Measurements from ENCODE around the gene TUBA3D.
"Not testable (repeated sequence)": the region's sequence is repeated elsewhere in the genome, so short reads cannot be mapped to it uniquely, and the experiment has no call there.

The TUBA3D gene

DNA sequence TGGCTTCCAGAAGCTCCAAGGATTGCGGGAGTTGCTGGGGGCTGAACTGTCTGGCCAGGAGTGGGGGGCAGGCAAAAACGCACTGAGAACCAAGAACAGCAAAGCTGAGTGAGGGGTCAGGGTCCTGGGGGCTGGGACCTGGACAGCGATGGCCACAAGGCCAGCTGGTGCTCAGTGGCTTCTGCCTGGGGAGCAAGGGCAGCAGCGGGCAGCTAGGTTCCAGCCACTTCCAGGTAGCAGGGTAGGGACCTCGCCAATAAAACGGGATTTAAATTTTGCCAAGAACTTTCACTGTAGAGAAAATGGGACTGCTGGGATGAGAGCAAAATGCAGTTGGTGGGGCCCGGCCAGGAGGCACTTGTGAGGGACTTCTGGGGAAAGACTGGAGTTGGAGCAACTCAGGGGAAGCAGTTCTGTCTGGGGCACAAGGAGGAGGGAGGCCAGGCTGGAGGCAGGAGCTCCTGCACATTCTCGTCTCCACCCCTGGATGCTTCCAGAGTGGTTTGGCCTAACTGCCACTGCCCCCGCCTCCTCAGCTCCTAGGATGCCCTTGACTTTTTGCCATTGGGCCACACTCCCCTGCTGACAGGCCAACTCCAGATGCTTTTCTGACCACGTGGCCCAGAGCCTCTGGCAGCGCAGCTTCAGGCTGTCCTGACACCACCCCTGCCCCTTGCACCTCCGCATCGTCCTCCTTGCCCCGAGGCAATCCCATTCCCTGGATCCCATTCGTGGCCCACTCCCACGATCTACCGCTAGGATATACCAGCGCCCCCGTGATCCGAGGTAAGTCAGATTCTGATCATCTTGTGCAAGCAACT, 46.3 kb downstream of the TUBA3D start:
- H2AFZ ChIP-seq (ENCODE audit: low read depth, low read length) = no peak overlapping the region
- ATAC-seq (ENCODE audit: insufficient read depth, low read depth) (peak; percentile 21; the same call in 2 of the 3 replicates), DNase-seq (no peak)
- peaks cover 5% of the 10 kb centered on the region for H3K4me1 ChIP-seq (ENCODE audit: insufficient read depth, low read length)
- no peak for TF ChIP-seq CTCF (IDR thresholded peaks at IDR 0.05; ENCODE audit: borderline replicate concordance, extremely low read depth, low read length, poor library complexity, severe bottlenecking)
- no peak for TF ChIP-seq EZH2 (IDR thresholded peaks at IDR 0.05; ENCODE audit: borderline replicate concordance, low read depth, low read length, severe bottlenecking)
- no peak overlapping the region for H3K27ac ChIP-seq (ENCODE audit: low read length)
- H3K36me3 ChIP-seq (ENCODE audit: insufficient read depth, low read length) = peaks cover 32% of the 10 kb centered on the region
- no peaks in the 10 kb centered on the region for H3K9me3 ChIP-seq (ENCODE audit: insufficient read depth, low read length, severe bottlenecking)
- no peak overlapping the region for H3K4me3 ChIP-seq (ENCODE audit: low read depth in 1 of 2, low read length in 2 of 2)
- no peak overlapping the region for H3K9ac ChIP-seq (ENCODE audit: low read depth, low read length)
- no peaks in the 10 kb centered on the region for H3K79me2 ChIP-seq (ENCODE audit: insufficient read depth, low read length)
- no peak overlapping the region for H3K4me2 ChIP-seq (ENCODE audit: insufficient read depth, low read length)
- no peaks in the 10 kb centered on the region for H3K27me3 ChIP-seq (ENCODE audit: insufficient read depth, low read length, poor library complexity)
- peaks cover 3% of the 10 kb centered on the region for H4K20me1 ChIP-seq (ENCODE audit: insufficient read depth, low read length)

DNA sequence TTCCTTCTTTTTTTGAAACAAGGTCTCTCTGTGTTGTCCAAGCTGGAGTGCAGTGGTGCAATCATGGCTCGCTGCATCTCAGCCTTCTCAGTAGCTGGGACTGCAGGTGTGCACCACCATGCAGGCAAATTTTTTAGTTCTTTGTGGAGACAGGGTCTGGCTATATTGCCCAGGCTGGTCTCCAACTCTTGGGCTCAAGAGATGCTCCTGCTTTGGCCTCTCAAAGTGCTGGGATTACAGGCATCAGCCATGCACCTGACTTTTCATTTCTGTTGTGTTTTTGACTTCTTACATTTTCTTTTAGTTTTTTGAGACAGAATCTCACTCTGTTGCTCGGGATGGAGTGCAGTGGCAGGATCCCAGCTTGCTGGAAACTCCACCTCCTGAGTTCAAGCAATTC, 49.3 kb downstream of the TUBA3D start:
- peaks cover 16% of the 10 kb centered on the region for H3K4me1 ChIP-seq (ENCODE audit: insufficient read depth, low read length)
- H3K4me2 ChIP-seq (ENCODE audit: insufficient read depth, low read length); H3K27ac ChIP-seq (ENCODE audit: low read length); DNase-seq; H4K20me1 ChIP-seq (ENCODE audit: insufficient read depth, low read length); H3K36me3 ChIP-seq (ENCODE audit: insufficient read depth, low read length); H3K79me2 ChIP-seq (ENCODE audit: insufficient read depth, low read length); H3K9me3 ChIP-seq (ENCODE audit: insufficient read depth, low read length, severe bottlenecking); H3K27me3 ChIP-seq (ENCODE audit: insufficient read depth, low read length, poor library complexity); H3K9ac ChIP-seq (ENCODE audit: low read depth, low read length); H3K4me3 ChIP-seq (ENCODE audit: low read depth in 1 of 2, low read length in 2 of 2); ATAC-seq (ENCODE audit: insufficient read depth, low read depth); H2AFZ ChIP-seq (ENCODE audit: low read depth, low read length): not testable (repeated sequence)

DNA sequence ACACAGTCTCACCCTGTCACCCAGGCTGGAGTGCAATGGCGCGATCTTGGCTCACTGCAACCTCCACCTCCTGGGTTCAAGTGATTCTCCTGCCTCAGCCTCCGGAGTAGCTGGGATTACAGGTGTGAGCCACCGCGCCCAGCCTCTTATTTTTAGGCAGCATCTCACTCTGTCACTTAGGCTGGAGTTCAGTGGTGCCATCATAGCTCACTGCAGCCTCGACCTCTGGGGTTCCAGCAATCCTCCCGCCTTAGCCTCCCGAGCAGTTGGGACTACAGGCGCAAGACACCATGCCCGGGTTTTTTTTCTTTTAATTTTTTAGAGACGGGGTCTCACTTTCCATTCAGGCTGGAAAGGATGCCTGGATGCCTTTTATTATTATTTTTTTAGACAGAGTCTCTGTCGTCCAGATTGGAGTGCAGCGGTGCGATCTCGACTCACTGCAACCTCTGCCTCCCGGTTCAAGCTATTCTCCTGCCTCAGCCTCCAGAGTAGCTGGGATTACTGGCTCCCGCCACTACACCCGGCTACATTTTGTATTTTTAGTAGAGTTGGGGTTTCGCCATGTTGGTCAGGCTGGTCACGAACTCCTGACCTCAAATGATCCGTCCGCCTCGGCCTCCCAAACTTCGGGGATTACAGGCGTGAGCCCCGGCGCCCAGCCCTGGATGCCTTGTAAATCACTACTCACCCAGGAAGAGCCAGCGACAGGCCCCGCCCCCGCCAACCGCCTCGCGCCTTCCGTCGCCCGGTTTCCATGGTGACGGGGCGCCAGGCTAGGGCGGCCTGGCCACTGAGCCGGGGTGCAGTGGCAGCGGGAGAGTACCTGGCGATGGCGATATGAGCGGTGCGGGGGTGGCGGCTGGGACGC, 51.4 kb downstream of the TUBA3D start, which contains the start of gene CCDC74A:
Gene CCDC74A (plus strand): TSS at position 758 of the 871 bp plus-strand sequence. CDS start 83 bp downstream, at position 841.
- peak; percentile 87 for ATAC-seq (ENCODE audit: insufficient read depth, low read depth)
- peak within 1 kb of the TSS; percentile 32 to 60; a peak in 3 of 4 replicates for H3K4me3 ChIP-seq (ENCODE audit: low read depth in 1 of 2, low read length in 2 of 2)

DNA sequence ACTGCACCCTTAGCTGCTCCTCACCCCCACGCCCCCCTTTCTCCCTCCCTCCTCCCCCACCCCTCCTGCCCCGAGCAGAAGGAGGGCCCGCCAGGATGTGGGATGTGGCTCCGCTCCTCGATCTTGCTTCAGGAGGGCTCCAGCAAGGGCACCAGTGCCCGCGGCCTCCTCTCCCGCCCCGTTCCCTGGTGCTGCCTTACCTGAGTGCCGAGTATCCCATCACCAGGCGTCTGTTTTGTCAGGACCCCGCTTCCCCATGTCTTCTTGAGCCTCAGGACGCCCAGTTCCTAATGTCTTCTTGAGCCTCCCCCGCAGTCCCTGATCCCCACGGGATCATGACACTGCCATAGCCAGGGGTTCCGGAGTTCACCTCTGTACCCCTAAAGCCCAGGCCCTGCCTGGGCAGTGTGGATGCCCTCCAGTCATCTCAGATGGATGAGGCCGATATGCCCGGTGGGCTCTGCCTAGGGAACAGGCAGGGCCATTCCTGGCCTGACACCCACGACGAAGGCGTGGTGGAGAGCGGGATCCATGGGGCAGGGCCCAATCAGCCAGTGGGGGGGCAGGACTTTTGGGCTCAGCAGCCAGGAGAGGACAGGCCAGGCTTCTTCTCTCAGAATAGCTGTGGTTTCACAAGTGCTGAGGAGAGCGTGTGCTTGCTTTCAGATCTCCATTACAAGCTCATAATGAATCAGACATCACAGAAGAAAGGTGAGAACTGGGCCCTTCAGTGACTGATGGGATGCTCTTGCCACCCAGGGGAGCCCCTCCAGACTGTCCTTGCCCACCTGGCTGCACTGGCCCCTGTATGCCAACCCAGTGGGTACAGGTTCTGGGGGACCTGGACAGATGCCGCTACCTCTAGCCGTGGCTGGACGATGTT, 53.3 kb downstream of the TUBA3D start:
- ATAC-seq (ENCODE audit: insufficient read depth, low read depth) = peak; percentile 62
- H3K27ac ChIP-seq (ENCODE audit: low read length) = not testable (repeated sequence)

More for the DNA sequence above, 51.4 kb downstream of the TUBA3D start, which contains the start of gene CCDC74A:
- Histone ChIP-seq H3K9ac (ENCODE audit: low read depth, low read length) (peak within 1 kb of the TSS; percentile 55), H2AFZ (ENCODE audit: low read depth, low read length) (peak within 1 kb of the TSS; percentile 80), H3K4me2 (ENCODE audit: insufficient read depth, low read length) (peak within 1 kb of the TSS; percentile 71), H3K27ac (ENCODE audit: low read length) (peak within 1 kb of the TSS; percentile 70; the same call in 1 of the 2 replicates), H3K4me1 (ENCODE audit: insufficient read depth, low read length) (peaks cover 16% of the 10 kb centered on the region)
- H4K20me1 ChIP-seq (ENCODE audit: insufficient read depth, low read length); H3K36me3 ChIP-seq (ENCODE audit: insufficient read depth, low read length); H3K79me2 ChIP-seq (ENCODE audit: insufficient read depth, low read length); H3K27me3 ChIP-seq (ENCODE audit: insufficient read depth, low read length, poor library complexity); H3K9me3 ChIP-seq (ENCODE audit: insufficient read depth, low read length, severe bottlenecking): not testable (repeated sequence)
- DNase-seq = peak; percentile 85

DNA sequence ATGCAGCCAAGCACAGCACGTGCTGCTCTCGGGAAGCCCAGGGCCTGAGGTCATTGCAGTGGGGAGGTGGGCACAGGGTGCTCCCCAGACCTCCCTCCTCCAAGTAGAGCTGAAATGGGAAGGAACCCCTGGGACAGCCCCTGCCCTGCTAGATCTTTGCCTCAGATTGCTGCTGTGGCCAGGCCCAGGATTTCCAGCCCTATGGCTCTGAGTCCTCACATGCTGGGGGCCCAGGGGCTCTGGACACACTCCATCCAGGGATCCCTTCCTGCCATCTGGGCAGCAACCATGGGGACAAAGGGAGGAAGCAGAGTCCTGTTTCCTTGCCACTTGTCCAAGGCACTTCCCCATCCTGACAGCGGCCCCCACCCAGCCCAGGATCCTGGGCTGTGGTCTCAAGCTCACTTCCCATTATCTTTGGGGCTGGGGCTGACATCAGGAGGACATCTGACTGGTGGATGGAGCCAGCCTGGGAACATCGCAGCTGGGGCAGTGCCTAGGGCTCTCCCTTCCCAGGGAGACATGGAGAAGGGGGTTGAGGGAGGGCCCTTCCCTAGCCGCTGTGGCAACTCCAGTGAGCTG, 54.0 kb downstream of the TUBA3D start:
- peaks cover 16% of the 10 kb centered on the region for H3K4me1 ChIP-seq (ENCODE audit: insufficient read depth, low read length)
- not testable (repeated sequence) for H3K9ac ChIP-seq (ENCODE audit: low read depth, low read length); H4K20me1 ChIP-seq (ENCODE audit: insufficient read depth, low read length); H3K9me3 ChIP-seq (ENCODE audit: insufficient read depth, low read length, severe bottlenecking); H3K27me3 ChIP-seq (ENCODE audit: insufficient read depth, low read length, poor library complexity); ATAC-seq (ENCODE audit: insufficient read depth, low read depth); H3K27ac ChIP-seq (ENCODE audit: low read length); H2AFZ ChIP-seq (ENCODE audit: low read depth, low read length); DNase-seq; H3K4me3 ChIP-seq (ENCODE audit: low read depth in 1 of 2, low read length in 2 of 2); H3K36me3 ChIP-seq (ENCODE audit: insufficient read depth, low read length); H3K79me2 ChIP-seq (ENCODE audit: insufficient read depth, low read length); H3K4me2 ChIP-seq (ENCODE audit: insufficient read depth, low read length)

More for the DNA sequence above, 53.3 kb downstream of the TUBA3D start:
- H3K9me3 ChIP-seq (ENCODE audit: insufficient read depth, low read length, severe bottlenecking); H3K79me2 ChIP-seq (ENCODE audit: insufficient read depth, low read length); H2AFZ ChIP-seq (ENCODE audit: low read depth, low read length); H3K36me3 ChIP-seq (ENCODE audit: insufficient read depth, low read length); H4K20me1 ChIP-seq (ENCODE audit: insufficient read depth, low read length); H3K27me3 ChIP-seq (ENCODE audit: insufficient read depth, low read length, poor library complexity): not testable (repeated sequence)
- peaks cover 16% of the 10 kb centered on the region for H3K4me1 ChIP-seq (ENCODE audit: insufficient read depth, low read length)
- H3K4me2 ChIP-seq (ENCODE audit: insufficient read depth, low read length) = peak overlapping the region; percentile 58
- peak; percentile 58 for DNase-seq
- H3K9ac ChIP-seq (ENCODE audit: low read depth, low read length) = peak overlapping the region; percentile 32; the same call in 1 of the 2 replicates
- peak overlapping the region in 1 of 2 experiments; percentile 34; a peak in 2 of 4 replicates for H3K4me3 ChIP-seq (ENCODE audit: low read depth in 1 of 2, low read length in 2 of 2)

GRCh38 chr2:131530626-131531344, 54.9 kb downstream of the TUBA3D start:
- not testable (repeated sequence) for H3K9me3 ChIP-seq (ENCODE audit: insufficient read depth, low read length, severe bottlenecking); H4K20me1 ChIP-seq (ENCODE audit: insufficient read depth, low read length); H3K79me2 ChIP-seq (ENCODE audit: insufficient read depth, low read length); ATAC-seq (ENCODE audit: insufficient read depth, low read depth); H3K4me2 ChIP-seq (ENCODE audit: insufficient read depth, low read length); DNase-seq; H3K27ac ChIP-seq (ENCODE audit: low read length); H3K36me3 ChIP-seq (ENCODE audit: insufficient read depth, low read length); H3K9ac ChIP-seq (ENCODE audit: low read depth, low read length); H3K27me3 ChIP-seq (ENCODE audit: insufficient read depth, low read length, poor library complexity); H3K4me3 ChIP-seq (ENCODE audit: low read depth in 1 of 2, low read length in 2 of 2); H2AFZ ChIP-seq (ENCODE audit: low read depth, low read length)
- H3K4me1 ChIP-seq (ENCODE audit: insufficient read depth, low read length) = peaks cover 16% of the 10 kb centered on the region
